Vagina (tissue), 2 donors: ENCODE results near the gene PLPP2. TPM values are rescaled to one million over a fixed set of nuclear protein-coding genes. Genes with fewer than 3 reads are reported as not detected.
"Not testable (repeated sequence)": the region's sequence is repeated elsewhere in the genome, so short reads cannot be mapped to it uniquely, and the experiment has no call there.

Experiments
- DNase-seq, 2 donors: peaks; one replicate each; pipeline ENCODE4 v3.0.0-alpha.2; 2017; ENCODE audit errors: extremely low spot score in 2 of 2
- H3K27ac ChIP-seq: fragments of 200-600 bp; sonication (generic); one replicate; pipeline ENCODE4 v1.5.1; 2019
- H3K27me3 ChIP-seq: fragments of 200-600 bp; sonication (generic); one replicate; pipeline ENCODE4 v1.5.1; 2019
- H3K36me3 ChIP-seq, 2 donors: fragments of 200-600 bp; sonication (generic); one replicate each; pipeline ENCODE4 v1.5.1; 2017 to 2019
- H3K4me1 ChIP-seq: fragments of 200-600 bp; sonication (generic); one replicate; pipeline ENCODE4 v1.5.1; 2019
- H3K4me3 ChIP-seq, 2 donors: fragments of 200-600 bp; sonication (generic); 1 replicate in 1 of 2; 2 replicates in 1 of 2; pipeline ENCODE4 v1.5.1; 2016 to 2019
- H3K9me3 ChIP-seq: fragments of 200-600 bp; sonication (generic); one replicate; pipeline ENCODE4 v1.5.1; 2019
- POLR2A ChIP-seq, 2 donors: fragments of 450-650 bp; IDR thresholded peaks; one replicate each; pipeline ENCODE4 v1.6.1; 2017; ENCODE audit warnings: antibody characterized with exemption in 2 of 2, mild to moderate bottlenecking in 2 of 2, moderate library complexity in 2 of 2
- POLR2AphosphoS5 ChIP-seq, 2 donors: sonication (generic); formaldehyde crosslinking; IDR thresholded peaks; one replicate each; pipeline ENCODE4 v1.9.0; 2017; ENCODE audit warnings: antibody characterized with exemption in 2 of 2, mild to moderate bottlenecking in 2 of 2, low read depth in 1 of 2; ENCODE audit not compliant: insufficient read depth in 1 of 2
- intact Hi-C: fragments of 100-400 bp; cut with DNase I; formaldehyde crosslinking; loops from one replicate; pipeline ENCODE4 v1.15.1; 2023
- total RNA-seq: library from RNA; depleted of rRNA; stranded (reverse); fragments of >200 nt; gene quantifications from one replicate; pipeline ENCODE4 v1.2.3, GENCODE V29; 2016
- TF ChIP-seq, protein P1 (sequence below), 3 experiments: fragments of 450-650 bp in 2 of 3; fragments of 200-600 bp in 1 of 3; sonication (generic) in 1 of 3; IDR thresholded peaks; one replicate each; pipeline ENCODE4 v1.5.1; 2017 to 2019; ENCODE audit warnings: antibody characterized with exemption in 3 of 3, mild to moderate bottlenecking in 2 of 3, moderate library complexity in 2 of 3

Gene PLPP2
- total RNA-seq, 1 donor from 2014 or later: 49.4 TPM

DNA sequence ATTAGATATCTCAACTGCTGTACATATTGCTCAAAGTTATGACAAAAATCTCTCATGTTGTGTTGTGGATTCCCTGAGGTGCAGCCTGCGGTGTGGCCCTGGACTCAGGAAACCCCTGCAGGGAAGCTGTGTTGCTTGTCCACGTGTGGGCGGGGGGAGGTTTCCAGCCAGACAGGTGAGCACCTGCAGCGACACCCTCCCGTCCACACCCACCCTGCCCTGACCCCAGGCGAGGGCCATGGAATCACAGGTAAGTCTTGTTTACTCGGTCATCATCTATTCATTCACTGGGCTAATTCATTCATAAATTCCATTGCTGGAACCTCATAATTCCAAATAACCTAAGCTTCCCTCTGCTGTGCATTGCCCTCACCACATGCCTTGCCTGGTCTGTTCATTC, 14.1 kb downstream of the PLPP2 start:
- no peak overlapping the region for H3K4me3 ChIP-seq
- H3K27me3 ChIP-seq: no peaks in the 10 kb centered on the region

DNA sequence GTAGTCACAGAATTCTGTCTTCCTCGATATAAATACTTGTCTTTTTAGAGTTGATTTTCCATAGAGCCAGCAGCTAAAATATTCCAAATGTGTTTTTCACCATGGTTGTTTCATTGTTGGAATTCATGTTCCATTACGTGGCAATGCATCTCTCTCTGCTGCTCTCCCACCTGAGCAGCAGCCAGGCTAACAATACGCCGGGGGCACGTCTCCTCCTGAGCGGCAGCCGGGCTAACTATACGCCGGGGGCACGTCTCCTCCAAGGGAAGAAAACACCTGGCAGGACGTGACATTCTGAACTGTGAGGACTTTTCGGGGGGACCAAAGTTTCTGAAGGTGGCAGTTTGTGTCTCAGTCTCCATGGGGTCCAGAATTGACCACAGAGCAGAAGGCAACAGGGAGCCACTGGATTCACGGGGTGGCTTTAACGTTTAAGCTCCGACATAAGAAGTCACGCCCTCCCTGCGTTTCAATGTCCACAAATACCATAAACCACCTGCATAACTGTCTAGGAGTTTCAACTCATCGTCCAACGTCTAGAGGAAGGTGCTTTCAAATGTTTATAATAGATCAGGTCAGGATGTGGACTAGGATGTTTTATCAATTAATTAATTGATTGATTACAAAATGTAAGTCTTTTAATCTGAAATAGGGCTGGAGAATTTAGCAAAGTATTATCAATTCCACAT, 15.1 kb downstream of the PLPP2 start:
- Histone ChIP-seq H3K9me3 (no peaks in the 10 kb centered on the region), H3K27ac (no peak overlapping the region), H3K4me3 (no peak overlapping the region), H3K36me3 (no peaks in the 10 kb centered on the region), H3K27me3 (no peaks in the 10 kb centered on the region), H3K4me1 (no peaks in the 10 kb centered on the region)
- intact Hi-C loops: no loop called here
- TF ChIP-seq POLR2AphosphoS5 (IDR thresholded peaks at IDR 0.05; ENCODE audit: insufficient read depth in 1 of 2, low read depth in 1 of 2) (no peak), POLR2A (IDR thresholded peaks at IDR 0.05) (no peak)
- no peak for DNase-seq

More for the DNA sequence above, 14.1 kb downstream of the PLPP2 start:
- TF ChIP-seq POLR2A (IDR thresholded peaks at IDR 0.05): no peak
- no peak for TF ChIP-seq POLR2AphosphoS5 (IDR thresholded peaks at IDR 0.05; ENCODE audit: insufficient read depth in 1 of 2, low read depth in 1 of 2)
- TF ChIP-seq, protein P1, sequence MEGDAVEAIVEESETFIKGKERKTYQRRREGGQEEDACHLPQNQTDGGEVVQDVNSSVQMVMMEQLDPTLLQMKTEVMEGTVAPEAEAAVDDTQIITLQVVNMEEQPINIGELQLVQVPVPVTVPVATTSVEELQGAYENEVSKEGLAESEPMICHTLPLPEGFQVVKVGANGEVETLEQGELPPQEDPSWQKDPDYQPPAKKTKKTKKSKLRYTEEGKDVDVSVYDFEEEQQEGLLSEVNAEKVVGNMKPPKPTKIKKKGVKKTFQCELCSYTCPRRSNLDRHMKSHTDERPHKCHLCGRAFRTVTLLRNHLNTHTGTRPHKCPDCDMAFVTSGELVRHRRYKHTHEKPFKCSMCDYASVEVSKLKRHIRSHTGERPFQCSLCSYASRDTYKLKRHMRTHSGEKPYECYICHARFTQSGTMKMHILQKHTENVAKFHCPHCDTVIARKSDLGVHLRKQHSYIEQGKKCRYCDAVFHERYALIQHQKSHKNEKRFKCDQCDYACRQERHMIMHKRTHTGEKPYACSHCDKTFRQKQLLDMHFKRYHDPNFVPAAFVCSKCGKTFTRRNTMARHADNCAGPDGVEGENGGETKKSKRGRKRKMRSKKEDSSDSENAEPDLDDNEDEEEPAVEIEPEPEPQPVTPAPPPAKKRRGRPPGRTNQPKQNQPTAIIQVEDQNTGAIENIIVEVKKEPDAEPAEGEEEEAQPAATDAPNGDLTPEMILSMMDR (IDR thresholded peaks at IDR 0.05): no peak
- no peaks in the 10 kb centered on the region for H3K9me3 ChIP-seq
- H3K27ac ChIP-seq: no peak overlapping the region
- H3K4me1 ChIP-seq: no peaks in the 10 kb centered on the region
- no peak for DNase-seq
- intact Hi-C loops: no loop called here
- H3K36me3 ChIP-seq: no peaks in the 10 kb centered on the region

DNA sequence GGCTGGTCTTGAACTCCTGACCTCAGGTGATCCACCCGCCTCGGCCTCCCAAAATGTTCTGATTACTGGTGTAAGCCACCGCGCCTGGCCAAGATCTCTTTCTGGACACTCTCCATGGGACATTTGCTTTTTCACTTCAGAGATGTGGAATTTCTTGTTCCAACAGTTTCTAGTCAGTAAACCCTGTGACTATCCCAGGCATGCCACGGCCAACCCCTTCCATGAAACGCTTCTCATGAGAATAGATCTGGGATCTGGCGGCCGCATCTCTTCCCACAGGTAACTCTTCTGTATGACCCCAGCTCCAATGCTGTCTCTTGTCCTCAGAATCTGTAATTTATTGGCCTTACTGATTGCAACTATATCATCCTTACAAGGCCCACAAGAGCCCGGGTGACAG, 16.2 kb downstream of the PLPP2 start:
- DNase-seq: no peak
- no peaks in the 10 kb centered on the region for H3K27me3 ChIP-seq
- no peak overlapping the region for H3K27ac ChIP-seq
- H3K9me3 ChIP-seq: no peaks in the 10 kb centered on the region
- H3K36me3 ChIP-seq: no peaks in the 10 kb centered on the region
- intact Hi-C loops: no loop called here
- H3K4me1 ChIP-seq: no peaks in the 10 kb centered on the region
- TF ChIP-seq, protein P1 (IDR thresholded peaks at IDR 0.05): no peak
- no peak for TF ChIP-seq POLR2AphosphoS5 (IDR thresholded peaks at IDR 0.05; ENCODE audit: insufficient read depth in 1 of 2, low read depth in 1 of 2)
- TF ChIP-seq POLR2A (IDR thresholded peaks at IDR 0.05): no peak
- no peak overlapping the region for H3K4me3 ChIP-seq

DNA sequence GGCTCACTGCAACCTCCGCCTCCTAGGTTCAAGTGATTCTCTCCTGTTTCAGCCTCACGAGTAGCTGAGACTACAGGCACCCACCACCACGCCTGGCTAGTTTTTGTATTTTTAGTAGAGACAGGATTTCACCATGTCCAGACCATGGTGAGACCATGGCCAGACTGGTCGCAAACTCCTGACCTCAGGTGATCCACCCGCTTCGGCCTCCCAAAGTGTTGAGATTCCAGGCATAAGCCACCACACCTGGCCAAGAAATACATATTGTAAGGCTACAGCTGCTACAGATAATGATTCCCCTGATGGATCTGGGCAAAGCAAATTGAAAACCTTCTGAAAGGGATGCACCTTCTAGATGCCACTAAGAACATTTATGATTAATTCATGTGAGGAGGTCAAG, 17.8 kb downstream of the PLPP2 start:
- H3K36me3 ChIP-seq: no peaks in the 10 kb centered on the region
- H3K9me3 ChIP-seq: no peaks in the 10 kb centered on the region
- no peak for DNase-seq
- no peaks in the 10 kb centered on the region for H3K4me1 ChIP-seq
- H3K27ac ChIP-seq: no peak overlapping the region
- intact Hi-C loops: no loop called here
- no peak overlapping the region for H3K4me3 ChIP-seq
- no peak for TF ChIP-seq POLR2A (IDR thresholded peaks at IDR 0.05)
- TF ChIP-seq, protein P1 (IDR thresholded peaks at IDR 0.05): no peak
- no peak for TF ChIP-seq POLR2AphosphoS5 (IDR thresholded peaks at IDR 0.05; ENCODE audit: insufficient read depth in 1 of 2, low read depth in 1 of 2)
- H3K27me3 ChIP-seq: no peaks in the 10 kb centered on the region

DNA sequence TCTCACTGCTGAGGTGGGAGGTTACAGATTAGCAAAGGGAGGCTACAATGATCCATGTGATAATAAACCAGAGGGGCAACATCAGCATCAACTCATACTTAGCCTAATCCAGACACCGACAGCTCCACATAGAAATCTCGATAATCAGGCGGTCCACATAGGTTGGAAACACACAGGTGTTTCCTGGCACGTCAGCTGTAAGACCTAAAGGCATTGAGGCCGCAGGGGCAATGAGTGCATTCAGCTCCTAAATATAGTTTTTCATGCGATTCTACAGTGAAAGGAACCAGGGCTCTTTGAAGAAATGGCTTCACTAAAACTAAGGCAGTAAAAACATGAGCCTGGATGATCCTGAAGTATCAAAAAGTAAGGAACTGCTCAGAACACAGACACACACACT, 19.3 kb downstream of the PLPP2 start:
- intact Hi-C loops: no loop called here
- H3K36me3 ChIP-seq: no peaks in the 10 kb centered on the region
- TF ChIP-seq POLR2A (IDR thresholded peaks at IDR 0.05) (no peak), POLR2AphosphoS5 (IDR thresholded peaks at IDR 0.05; ENCODE audit: insufficient read depth in 1 of 2, low read depth in 1 of 2) (no peak)
- TF ChIP-seq, protein P1 (IDR thresholded peaks at IDR 0.05): no peak
- no peaks in the 10 kb centered on the region for H3K4me1 ChIP-seq
- DNase-seq: no peak
- H3K27ac ChIP-seq: no peak overlapping the region
- no peaks in the 10 kb centered on the region for H3K27me3 ChIP-seq
- no peak overlapping the region for H3K4me3 ChIP-seq
- H3K9me3 ChIP-seq: no peaks in the 10 kb centered on the region

DNA sequence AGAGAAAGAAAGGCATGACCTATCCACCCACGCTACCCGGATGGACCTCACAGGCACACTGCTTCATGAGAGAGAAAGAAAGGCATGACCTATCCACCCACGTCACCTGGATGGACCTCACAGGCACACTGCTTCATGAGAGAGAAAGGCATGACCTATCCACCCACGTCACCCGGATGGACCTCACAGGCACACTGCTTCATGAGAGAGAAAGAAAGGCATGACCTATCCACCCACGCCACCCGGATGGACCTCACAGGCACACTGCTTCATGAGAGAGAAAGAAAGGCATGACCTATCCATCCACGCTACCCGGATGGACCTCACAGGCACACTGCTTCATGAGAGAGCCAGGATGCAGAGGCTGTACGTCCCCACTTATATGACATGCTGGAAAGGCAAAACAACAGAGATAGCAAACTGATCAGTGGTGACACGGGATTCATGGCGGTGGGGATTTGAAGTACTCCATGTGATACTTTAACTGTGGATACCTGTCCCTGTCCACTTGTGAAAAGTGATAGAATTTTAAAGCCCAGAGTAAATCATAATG, 20.4 kb downstream of the PLPP2 start:
- H3K27ac ChIP-seq, intact Hi-C loops, H3K9me3 ChIP-seq, H3K36me3 ChIP-seq, DNase-seq, H3K4me3 ChIP-seq, H3K27me3 ChIP-seq, H3K4me1 ChIP-seq: not testable (repeated sequence)
